Activated naive CD4-positive, alpha-beta T cell treated with anti-CD3 and anti-CD28 coated beads, Interleukin-2, amount 50 U/mL, for 24 hours (primary cell): Measurements from ENCODE around the gene MZB1.
A peak's percentile ranks its signal among the peaks of the same experiment; 100 is the strongest.

ENCODE experiments used
- H3K27ac Mint-ChIP-seq: one replicate; pipeline ENCODE4 v1.8.0; 2021; ENCODE audit warnings: mild to moderate bottlenecking, mixed read lengths
- H3K27me3 Mint-ChIP-seq: one replicate; pipeline ENCODE4 v1.8.0; 2021; ENCODE audit warnings: mixed read lengths
- H3K36me3 Mint-ChIP-seq: one replicate; pipeline ENCODE4 v1.8.0; 2021; ENCODE audit warnings: mixed read lengths
- H3K4me1 Mint-ChIP-seq: one replicate; pipeline ENCODE4 v1.8.0; 2021; ENCODE audit warnings: mixed read lengths
- H3K4me3 Mint-ChIP-seq: one replicate; pipeline ENCODE4 v1.8.0; 2021; ENCODE audit warnings: mild to moderate bottlenecking, mixed read lengths
- H3K9me3 Mint-ChIP-seq: one replicate; pipeline ENCODE4 v1.8.0; 2021; ENCODE audit warnings: mixed read lengths

Gene MZB1

DNA sequence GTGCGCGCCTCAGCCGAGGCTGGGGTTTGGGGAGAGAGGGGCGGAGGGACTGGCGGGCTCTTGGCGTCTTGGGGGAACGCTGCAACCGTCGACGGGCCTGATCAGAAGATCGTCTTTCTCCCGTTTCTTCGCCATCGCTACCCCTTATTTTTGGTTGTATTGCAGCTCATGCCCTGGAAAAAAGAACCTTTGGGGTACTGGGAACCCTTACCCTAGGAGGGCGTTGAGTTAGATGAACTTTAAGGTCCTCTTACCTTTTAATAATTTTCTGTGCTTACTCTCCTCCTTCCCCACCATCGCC, 47.3 kb downstream of the MZB1 start:
- Mint-ChIP-seq H3K27me3 (no peaks in the 10 kb centered on the region), H3K4me1 (peaks cover 57% of the 10 kb centered on the region)

DNA sequence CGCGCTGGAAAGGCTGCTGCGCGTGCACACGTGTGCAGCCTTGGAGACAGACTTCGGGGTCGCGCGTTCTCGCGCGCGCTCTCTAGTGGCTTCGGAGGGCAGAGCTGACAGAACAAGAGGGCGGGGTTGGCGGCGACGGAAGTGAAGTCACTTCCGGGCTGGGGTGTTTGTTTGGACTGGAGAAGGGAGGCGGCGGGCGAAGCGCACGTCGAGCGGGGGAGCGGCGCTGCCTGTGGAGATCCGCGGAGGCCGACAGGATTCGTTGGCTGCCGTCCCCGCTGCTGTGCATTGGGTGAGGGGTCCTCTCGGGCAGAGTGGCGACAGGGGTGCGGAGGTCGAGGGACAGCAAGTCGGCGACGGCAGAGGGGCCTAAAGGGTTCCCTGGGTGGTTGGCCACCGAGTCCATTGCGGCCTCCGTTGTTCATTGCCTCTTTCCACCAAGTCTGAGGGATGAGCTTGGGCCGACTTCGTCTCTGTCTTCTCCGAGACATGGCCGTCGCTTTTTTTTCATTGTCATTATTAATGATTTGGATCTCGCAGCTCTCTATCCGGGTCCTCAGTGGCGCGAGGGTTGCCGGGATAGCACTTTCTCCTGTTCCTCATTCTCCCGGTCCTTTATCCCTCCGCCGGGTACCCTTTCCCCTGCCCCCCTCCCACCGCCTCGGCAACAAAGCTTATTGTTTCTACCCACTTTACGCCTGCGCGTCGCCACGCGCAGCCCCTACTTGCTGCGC, 47.9 kb downstream of the MZB1 start, which contains the start of gene PAIP2:
TSS of gene PAIP2 (plus strand) at position 166 of the 734 bp plus-strand sequence. CDS start 21,931 bp downstream, outside the sequence.
- Mint-ChIP-seq H3K27ac (peak within 1 kb of the TSS; percentile 99), H3K27me3 (no peaks in the 10 kb centered on the region), H3K36me3 (peaks cover 11% of the 10 kb centered on the region), H3K4me1 (peaks cover 57% of the 10 kb centered on the region), H3K9me3 (no peaks in the 10 kb centered on the region), H3K4me3 (peak within 1 kb of the TSS; percentile 98)

More for the DNA sequence above, 47.3 kb downstream of the MZB1 start:
- H3K4me3 Mint-ChIP-seq = peak overlapping the region; percentile 98
- H3K36me3 Mint-ChIP-seq = peaks cover 11% of the 10 kb centered on the region
- H3K9me3 Mint-ChIP-seq = no peaks in the 10 kb centered on the region
- peak overlapping the region; percentile 99 for H3K27ac Mint-ChIP-seq

DNA sequence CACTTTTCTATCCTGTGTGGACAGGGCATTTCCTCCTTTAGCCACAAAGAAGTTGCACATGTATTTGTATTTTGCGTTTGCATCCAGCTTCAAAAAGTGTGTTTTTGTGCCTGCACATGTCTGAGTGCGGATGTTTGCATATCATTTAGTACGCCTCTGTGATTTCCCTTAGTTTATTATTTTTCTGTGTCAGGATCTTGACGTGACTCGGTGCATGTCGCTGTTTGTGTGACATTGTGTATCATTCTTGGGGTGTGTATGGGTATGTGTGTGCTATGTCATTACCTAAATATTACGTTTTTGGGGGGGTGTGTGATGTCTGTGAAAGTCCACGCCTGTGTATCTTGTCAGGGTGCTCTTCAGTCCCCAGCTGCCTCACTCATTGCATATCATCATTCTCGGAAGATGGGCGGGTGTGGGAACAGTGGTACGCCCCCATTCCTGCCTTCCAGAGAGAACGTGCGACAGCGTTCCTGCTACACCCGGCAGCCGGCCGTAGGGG, 48.5 kb downstream of the MZB1 start:
- peak overlapping the region; percentile 98 for H3K4me3 Mint-ChIP-seq

GRCh38 chr5:139340051-139340450, 49.7 kb downstream of the MZB1 start:
- Mint-ChIP-seq H3K27me3 (no peaks in the 10 kb centered on the region), H3K4me3 (peak overlapping the region; percentile 26), H3K9me3 (no peaks in the 10 kb centered on the region), H3K27ac (no peak overlapping the region), H3K36me3 (peaks cover 6% of the 10 kb centered on the region), H3K4me1 (peaks cover 58% of the 10 kb centered on the region)

More for the DNA sequence above, 48.5 kb downstream of the MZB1 start:
- Mint-ChIP-seq H3K9me3 (no peaks in the 10 kb centered on the region), H3K27ac (peak overlapping the region; percentile 99), H3K36me3 (peaks cover 9% of the 10 kb centered on the region), H3K27me3 (no peaks in the 10 kb centered on the region), H3K4me1 (peaks cover 60% of the 10 kb centered on the region)
